Mucosa of descending colon (tissue), 3 donors: Measurements from ENCODE around the gene ZFP36L2. TPM values are rescaled to one million over a fixed set of nuclear protein-coding genes. Genes with fewer than 3 reads are reported as not detected.

Experiments
- ATAC-seq: fragments of 200-7000 bp; cut with Tn5 transposase; one replicate; pipeline ENCODE4 v1.9.1; 2020; ENCODE audit warnings: mild to moderate bottlenecking, moderate library complexity
- DNase-seq, 3 donors: peaks; one replicate each; pipeline ENCODE4 v3.0.0-alpha.2; 2020
- H3K36me3 ChIP-seq: fragments of 200-600 bp; one replicate; pipeline ENCODE4 v1.8.0; 2021; ENCODE audit warnings: low read depth, mild to moderate bottlenecking
- H3K4me1 ChIP-seq: fragments of 200-600 bp; one replicate; pipeline ENCODE4 v1.8.0; 2021; ENCODE audit warnings: low read depth, mild to moderate bottlenecking
- H3K4me3 ChIP-seq: fragments of 200-600 bp; one replicate; pipeline ENCODE4 v1.8.0; 2021; ENCODE audit warnings: mild to moderate bottlenecking
- H3K9me3 ChIP-seq: fragments of 200-600 bp; one replicate; pipeline ENCODE4 v1.8.0; 2021; ENCODE audit warnings: mild to moderate bottlenecking
- CTCF ChIP-seq: fragments of 200-600 bp; IDR thresholded peaks from one replicate; pipeline ENCODE4 v1.8.0; 2022; ENCODE audit warnings: antibody characterized with exemption, mild to moderate bottlenecking
- intact Hi-C, 2 donors: fragments of 100-400 bp; cut with DNase I in 1 of 2; cut with micrococcal nuclease in 1 of 2; formaldehyde crosslinking; loops; one replicate each; pipeline versions ENCODE4 v1.11.0 to v1.11.1; 2022; cut with DNase I, micrococcal nuclease
- total RNA-seq, 3 donors: library from RNA; stranded (reverse); fragmentation: NEBNext Ultra II Directional in 2 of 3; extraction: Animal tissue kit (Norgen Biotek cat#: 25700) in 2 of 3; gene quantifications; one replicate each; pipeline versions ENCODE4 v1.2.1 to v1.2.4, GENCODE V29; 2021 to 2023
- donor health status: DM: no; HTN: no; CAD: no; lungs with moderate emphysema.
- donor health status: DM: no; HTN: no; CAD: no.
- donor health status: DM: no; HTN: yes; CAD: no.

ZFP36L2 gene
- total RNA-seq, 3 donors from 2014 or later: 160 to 198 (median 169) TPM

- ATAC-seq: no peak
- DNase-seq: peak; percentile 38 to 58 (median 38)
- no peak for TF ChIP-seq CTCF
- Histone ChIP-seq H3K36me3 (no peaks in the 10 kb centered on the region), H3K9me3 (no peaks in the 10 kb centered on the region), H3K4me3 (no peak overlapping the region), H3K4me1 (peaks cover 9% of the 10 kb centered on the region)
- intact Hi-C loops: no loop called here
Measured at GRCh38 chr2:43266711-43267111, 40.3 kb upstream of the ZFP36L2 start.

- Histone ChIP-seq H3K4me3 (no peak overlapping the region), H3K9me3 (no peaks in the 10 kb centered on the region), H3K36me3 (no peaks in the 10 kb centered on the region), H3K4me1 (peaks cover 7% of the 10 kb centered on the region)
- intact Hi-C loops: no loop called here
- no peak for TF ChIP-seq CTCF
- ATAC-seq: no peak
- DNase-seq: no peak
Measured at GRCh38 chr2:43265421-43265820, 39.0 kb upstream of the ZFP36L2 start.

- DNase-seq (peak in 1 of 3 donors; percentile 61), ATAC-seq (no peak)
- intact Hi-C loops: no loop called here
- Histone ChIP-seq H3K4me1 (peaks cover 5% of the 10 kb centered on the region), H3K9me3 (no peaks in the 10 kb centered on the region), H3K4me3 (no peak overlapping the region), H3K36me3 (no peaks in the 10 kb centered on the region)
- TF ChIP-seq CTCF: no peak
Measured at GRCh38 chr2:43265001-43265400, 38.6 kb upstream of the ZFP36L2 start.

- DNase-seq (no peak), ATAC-seq (no peak)
- no peaks in the 10 kb centered on the region for H3K36me3 ChIP-seq
- no peaks in the 10 kb centered on the region for H3K4me1 ChIP-seq
- no peak overlapping the region for H3K4me3 ChIP-seq
- TF ChIP-seq CTCF: no peak
- no peaks in the 10 kb centered on the region for H3K9me3 ChIP-seq
- intact Hi-C loops: no loop called here
Measured at GRCh38 chr2:43262951-43263350, 36.5 kb upstream of the ZFP36L2 start.

GRCh38 chr2:43262239-43262638 lies 35.8 kb upstream of the ZFP36L2 start:
- intact Hi-C loops: no loop called here

More at GRCh38 chr2:43262239-43262638, 35.8 kb upstream of the ZFP36L2 start:
- H3K4me3 ChIP-seq: no peak overlapping the region
- no peak for TF ChIP-seq CTCF
- H3K9me3 ChIP-seq: no peaks in the 10 kb centered on the region
- ATAC-seq: no peak
- H3K36me3 ChIP-seq: no peaks in the 10 kb centered on the region
- no peaks in the 10 kb centered on the region for H3K4me1 ChIP-seq
- no peak for DNase-seq
